Breast epithelium (tissue), 4 donors: Measurements from ENCODE around the gene CSRP2. TPM values are rescaled to one million over a fixed set of nuclear protein-coding genes. Genes with fewer than 3 reads are reported as not detected.
A peak's percentile ranks its signal among the peaks of the same experiment; 100 is the strongest.

Experiments used
- DNase-seq, 2 donors: peaks; one replicate each; pipeline ENCODE4 v3.0.0-alpha.2; 2019; ENCODE audit warnings: low spot score in 2 of 2
- H3K27ac ChIP-seq, 2 donors: fragments of 200-600 bp; sonication (generic) in 1 of 2; one replicate each; pipeline ENCODE4 v1.5.1; 2016 to 2019; ENCODE audit warnings: mild to moderate bottlenecking in 1 of 2
- H3K27me3 ChIP-seq, 2 donors: fragments of 200-600 bp; sonication (generic) in 1 of 2; one replicate each; pipeline versions ENCODE4 v1.5.1 to v1.6.0; 2017 to 2019; ENCODE audit warnings: control low read depth in 1 of 2, mild to moderate bottlenecking in 1 of 2
- H3K36me3 ChIP-seq: fragments of 200-600 bp; one replicate; pipeline ENCODE4 v1.5.1; 2019
- H3K4me1 ChIP-seq, 2 donors: fragments of 200-600 bp; sonication (generic); one replicate each; pipeline ENCODE4 v1.5.1; 2016 to 2019; ENCODE audit warnings: control low read depth in 1 of 2
- H3K4me3 ChIP-seq, 3 donors: fragments of 200-600 bp; sonication (generic); 1 replicate in 2 of 3; 2 replicates in 1 of 3; pipeline ENCODE4 v1.5.1; 2016 to 2019; ENCODE audit warnings: mild to moderate bottlenecking in 3 of 3, moderate library complexity in 2 of 3
- H3K9me3 ChIP-seq, 2 donors: fragments of 200-600 bp; sonication (generic) in 1 of 2; one replicate each; pipeline ENCODE4 v1.5.1; 2016 to 2019; ENCODE audit warnings: control low read depth in 1 of 2
- POLR2A ChIP-seq: fragments of 450-650 bp; IDR thresholded peaks from one replicate; pipeline ENCODE4 v1.6.1; 2016; ENCODE audit warnings: antibody characterized with exemption, mild to moderate bottlenecking, moderate library complexity
- POLR2AphosphoS5 ChIP-seq, 3 donors: sonication (generic); formaldehyde crosslinking; IDR thresholded peaks; one replicate each; pipeline ENCODE4 v1.6.1; 2017; ENCODE audit warnings: antibody characterized with exemption in 3 of 3
- intact Hi-C: fragments of 100-400 bp; cut with DNase I; formaldehyde crosslinking; loops from one replicate; pipeline ENCODE4 v1.15.1; 2023; ENCODE audit warnings: low total_unique reads
- total RNA-seq, 3 donors: library from RNA; depleted of rRNA; stranded (reverse); fragments of >200 nt; gene quantifications; one replicate each; pipeline ENCODE4 v1.1.0, GENCODE V29; 2016
- TF ChIP-seq, protein P1 (sequence below), 3 donors: fragments of 450-650 bp; IDR thresholded peaks; one replicate each; pipeline ENCODE4 v1.5.1; 2016 to 2017; ENCODE audit warnings: antibody characterized with exemption in 3 of 3, mild to moderate bottlenecking in 3 of 3, moderate library complexity in 3 of 3

CSRP2 gene
- total RNA-seq = 10 to 100 TPM; 23.3 to 89.5 (median 38.3) TPM

DNA sequence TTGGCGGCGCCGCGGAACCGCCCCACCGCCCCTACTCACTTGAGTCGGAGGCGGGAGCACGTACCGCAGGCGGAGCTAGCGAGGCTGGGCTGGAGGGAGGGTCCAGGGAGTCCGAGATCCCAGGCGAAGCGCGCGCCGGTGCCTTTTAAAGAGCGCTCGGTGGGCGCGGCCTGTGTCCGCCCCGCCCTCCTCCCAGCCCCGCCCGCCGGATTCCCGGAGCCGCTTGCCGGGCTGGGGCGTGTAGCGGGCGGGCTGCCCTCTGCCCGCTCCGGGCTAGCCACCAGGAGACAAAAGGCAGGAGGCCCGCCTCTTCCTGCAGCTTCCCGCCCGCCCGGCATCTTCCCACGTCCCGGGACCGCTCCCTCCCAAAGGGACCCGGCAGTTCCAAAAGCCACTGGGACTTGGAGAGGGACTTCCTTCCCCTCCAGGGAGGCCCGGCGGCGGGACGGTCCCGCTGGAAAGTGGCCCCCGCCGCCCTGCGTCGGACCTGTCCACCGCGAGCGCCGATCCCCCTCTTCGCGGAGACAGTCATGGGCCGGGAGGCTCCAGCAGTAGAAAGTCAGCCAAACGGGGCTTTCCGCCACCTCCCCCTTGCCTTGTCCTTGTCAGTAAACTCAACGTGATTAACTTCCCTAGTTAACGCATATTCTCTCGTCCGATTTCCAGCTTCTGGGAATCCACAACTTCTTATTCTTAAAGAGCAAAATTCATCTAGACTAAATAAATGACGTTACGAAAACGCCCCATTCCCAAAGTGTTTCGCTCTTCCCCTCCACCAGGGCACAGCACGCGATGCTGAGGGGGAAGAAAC is at the start of gene CSRP2:
TSS of gene CSRP2 (minus strand) at position 121 of the 811 bp plus-strand sequence. CDS start 12,759 bp downstream, outside the sequence.
- peak; percentile 85 to 89 for DNase-seq
- Histone ChIP-seq H3K27me3 (no peaks in the 10 kb centered on the region), H3K4me3 (peak within 1 kb of the TSS; percentile 66 to 96 (median 66)), H3K4me1 (no peaks in the 10 kb centered on the region), H3K36me3 (no peaks in the 10 kb centered on the region), H3K9me3 (peaks cover 0 to 5% of the 10 kb centered on the region in 2 donors), H3K27ac (peak within 1 kb of the TSS; percentile 88 to 96)
- peak; percentile 31 to 80 (median 60) for TF ChIP-seq POLR2AphosphoS5 (IDR thresholded peaks at IDR 0.05)
- TF ChIP-seq POLR2A = peak; percentile 43
- TF ChIP-seq, protein P1, sequence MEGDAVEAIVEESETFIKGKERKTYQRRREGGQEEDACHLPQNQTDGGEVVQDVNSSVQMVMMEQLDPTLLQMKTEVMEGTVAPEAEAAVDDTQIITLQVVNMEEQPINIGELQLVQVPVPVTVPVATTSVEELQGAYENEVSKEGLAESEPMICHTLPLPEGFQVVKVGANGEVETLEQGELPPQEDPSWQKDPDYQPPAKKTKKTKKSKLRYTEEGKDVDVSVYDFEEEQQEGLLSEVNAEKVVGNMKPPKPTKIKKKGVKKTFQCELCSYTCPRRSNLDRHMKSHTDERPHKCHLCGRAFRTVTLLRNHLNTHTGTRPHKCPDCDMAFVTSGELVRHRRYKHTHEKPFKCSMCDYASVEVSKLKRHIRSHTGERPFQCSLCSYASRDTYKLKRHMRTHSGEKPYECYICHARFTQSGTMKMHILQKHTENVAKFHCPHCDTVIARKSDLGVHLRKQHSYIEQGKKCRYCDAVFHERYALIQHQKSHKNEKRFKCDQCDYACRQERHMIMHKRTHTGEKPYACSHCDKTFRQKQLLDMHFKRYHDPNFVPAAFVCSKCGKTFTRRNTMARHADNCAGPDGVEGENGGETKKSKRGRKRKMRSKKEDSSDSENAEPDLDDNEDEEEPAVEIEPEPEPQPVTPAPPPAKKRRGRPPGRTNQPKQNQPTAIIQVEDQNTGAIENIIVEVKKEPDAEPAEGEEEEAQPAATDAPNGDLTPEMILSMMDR (IDR thresholded peaks at IDR 0.05) = peak in 2 of 3 donors; percentile 32 to 45
- intact Hi-C loops = no loop called here

DNA sequence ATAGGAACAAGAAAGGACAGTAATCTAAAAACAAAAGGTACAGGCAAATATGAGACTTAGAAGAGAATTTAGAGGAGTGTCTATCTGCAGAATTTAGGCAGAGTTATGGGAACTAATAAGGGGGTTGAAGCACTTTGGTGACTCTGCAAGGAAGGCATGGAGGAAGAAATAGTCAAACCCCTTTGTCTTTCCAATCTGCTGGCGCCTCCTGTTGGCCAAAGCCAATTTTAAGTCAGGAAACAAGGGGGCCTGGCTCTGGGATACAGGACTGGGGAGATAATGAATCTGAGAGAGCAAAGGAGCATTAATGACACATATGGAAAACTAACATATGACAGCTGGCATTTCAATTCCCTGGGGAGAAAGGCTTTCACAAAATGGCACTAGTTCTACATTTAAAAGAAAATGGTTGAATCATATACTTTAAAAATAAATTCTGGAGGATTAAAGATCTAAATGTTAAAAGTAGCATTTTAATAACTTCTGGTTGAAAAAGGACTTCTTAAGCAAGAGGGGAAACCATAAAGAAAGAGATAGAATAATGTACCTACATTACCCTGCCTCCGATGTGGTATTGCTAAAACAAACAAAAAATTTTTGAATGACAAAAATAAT is 48.5 kb upstream of the CSRP2 start:
- Histone ChIP-seq H3K36me3 (no peaks in the 10 kb centered on the region), H3K27me3 (no peaks in the 10 kb centered on the region), H3K27ac (no peak overlapping the region), H3K9me3 (no peaks in the 10 kb centered on the region), H3K4me1 (no peaks in the 10 kb centered on the region), H3K4me3 (no peak overlapping the region)
- no peak for DNase-seq
- intact Hi-C loops = no loop called here
- TF ChIP-seq POLR2A = no peak
- TF ChIP-seq, protein P1 (IDR thresholded peaks at IDR 0.05) = peak in 1 of 3 donors; percentile 24

DNA sequence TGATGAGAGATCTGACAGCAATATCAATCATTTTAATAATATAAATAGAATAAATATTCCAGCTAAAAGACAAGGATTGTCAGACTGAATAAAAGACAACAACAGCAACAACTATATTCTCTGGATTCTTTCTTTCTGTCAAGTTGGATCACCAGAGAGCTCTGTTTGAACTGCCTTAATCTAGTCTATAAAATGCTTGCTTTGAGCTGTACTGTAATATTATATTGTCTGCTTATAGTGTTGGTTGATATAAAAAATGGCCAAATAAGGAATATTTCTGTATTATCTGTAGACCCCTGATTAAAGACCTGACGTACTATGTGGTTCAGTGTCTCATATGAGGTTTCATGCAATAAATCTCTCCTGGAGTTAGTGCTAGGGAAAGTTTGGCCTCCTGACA is 46.3 kb upstream of the CSRP2 start:
- no peaks in the 10 kb centered on the region for H3K9me3 ChIP-seq
- TF ChIP-seq POLR2AphosphoS5 (IDR thresholded peaks at IDR 0.05) (no peak), POLR2A (no peak)
- TF ChIP-seq, protein P1 (IDR thresholded peaks at IDR 0.05) = no peak

DNA sequence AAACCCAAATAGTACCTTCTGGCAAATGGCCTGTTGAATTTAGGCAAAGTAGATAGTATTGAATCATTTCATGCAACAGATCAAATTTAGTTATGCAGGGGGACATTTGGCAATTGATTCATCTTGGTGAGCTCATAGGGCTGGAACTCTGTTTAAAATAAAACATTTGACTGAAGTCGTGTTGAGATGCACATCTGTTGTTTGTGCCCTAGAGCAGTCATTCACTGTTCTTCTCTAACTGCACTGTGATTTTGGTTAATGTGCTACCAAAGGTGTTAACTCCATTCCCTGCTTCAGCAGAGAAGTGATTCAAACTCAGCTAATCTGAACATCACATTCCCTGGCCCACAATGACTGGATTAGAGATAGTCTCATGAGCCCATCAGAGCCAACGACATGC is 44.0 kb upstream of the CSRP2 start:
- no peaks in the 10 kb centered on the region for H3K9me3 ChIP-seq
- H3K4me3 ChIP-seq = no peak overlapping the region
- no peaks in the 10 kb centered on the region for H3K4me1 ChIP-seq
- peak overlapping the region in 1 of 2 donors; percentile 46 for H3K27ac ChIP-seq
- H3K27me3 ChIP-seq = no peaks in the 10 kb centered on the region
- no peak for DNase-seq
- intact Hi-C loops = no loop called here
- no peaks in the 10 kb centered on the region for H3K36me3 ChIP-seq
- TF ChIP-seq POLR2AphosphoS5 (IDR thresholded peaks at IDR 0.05) (no peak), POLR2A (no peak)
- TF ChIP-seq, protein P1 (IDR thresholded peaks at IDR 0.05) = no peak

More for the DNA sequence above, 46.3 kb upstream of the CSRP2 start:
- no peaks in the 10 kb centered on the region for H3K27me3 ChIP-seq
- H3K4me3 ChIP-seq = no peak overlapping the region
- no peak overlapping the region for H3K27ac ChIP-seq
- intact Hi-C loops = no loop called here
- no peaks in the 10 kb centered on the region for H3K36me3 ChIP-seq
- no peaks in the 10 kb centered on the region for H3K4me1 ChIP-seq
- DNase-seq = no peak
